HCT116 (cell line): ENCODE measurements around the gene ENTPD8. TPM values are rescaled to one million over a fixed set of nuclear protein-coding genes. Genes with fewer than 3 reads are reported as not detected.

Source experiments
- ATAC-seq: fragments of 200-7000 bp; cut with Tn5 transposase; 2 replicates; pipeline ENCODE4 v1.9.1; 2020; ENCODE audit warnings: mild to moderate bottlenecking, moderate library complexity
- BruUV-seq: library from RNA; stranded (reverse); fragments of 400-500 nt; replicated peaks from 2 replicates; lab custom pipeline; 2021; lab: Mats Ljungman, UMichigan
- CTCF ChIA-PET: fragments of 300-600 bp; sonication (Branson Sonifier 250); formaldehyde crosslinking; loops from one replicate; lab custom pipeline; 2021; ENCODE audit warnings: antibody characterized with exemption; lab: Charles Lee
- POLR2A ChIA-PET: fragments of 300-600, 350-600 bp; sonication (Branson Sonifier 250); formaldehyde crosslinking; loops from one replicate; lab custom pipeline; 2021; ENCODE audit warnings: antibody characterized with exemption; lab: Charles Lee
- RAD21 ChIA-PET, 2 experiments: fragments of 300-600 bp; sonication (Branson Sonifier 250); formaldehyde crosslinking; loops; one replicate each; lab custom pipeline; 2023; ENCODE audit warnings: low total read pairs in 2 of 2; ENCODE audit not compliant: uncharacterized antibody in 2 of 2, unreplicated experiment in 2 of 2, low non-redundant PET in 1 of 2; lab: Charles Lee
- DNase-seq: peaks from one replicate; pipeline ENCODE4 v3.0.0-alpha.2; 2010; ENCODE audit warnings: low read depth, low spot score
- H2AFZ ChIP-seq: fragments of 200-600 bp; shearing (Covaris generic), sonication (generic); 2 replicates; pipeline ENCODE4 v1.6.1; 2017; ENCODE audit warnings: low read depth, mixed run types, mixed read lengths, antibody characterized with exemption, low read length; ENCODE audit not compliant: poor library complexity, severe bottlenecking
- H3K27ac ChIP-seq: 2 replicates; pipeline ENCODE4 v1.5.1; 2012; ENCODE audit warnings: low read depth, low read length
- H3K27me3 ChIP-seq: fragments of 200-600 bp; sonication (generic); 2 replicates; pipeline ENCODE4 v1.6.1; 2016; ENCODE audit warnings: mixed run types, low read length, mixed read lengths; ENCODE audit not compliant: insufficient read depth
- H3K36me3 ChIP-seq, 2 experiments: fragments of 200-500 bp in 1 of 2; fragments of 200-600 bp in 1 of 2; sonication (Bioruptor generic) in 1 of 2; sonication (generic) in 1 of 2; 2 replicates each; pipeline versions ENCODE4 v1.5.1 to v1.6.1; 2014 to 2016; ENCODE audit warnings: low read length in 2 of 2, inconsistent platforms in 1 of 2, mixed read lengths in 1 of 2, mixed run types in 1 of 2; ENCODE audit not compliant: insufficient read depth in 2 of 2, control insufficient read depth in 1 of 2
- H3K4me1 ChIP-seq, 2 experiments: fragments of 200-600 bp in 1 of 2; sonication (generic) in 1 of 2; 2 replicates each; pipeline versions ENCODE4 v1.5.1 to v1.6.1; 2012 to 2017; ENCODE audit warnings: low read length in 2 of 2, inconsistent platforms in 1 of 2, mild to moderate bottlenecking in 1 of 2, mixed read lengths in 1 of 2, mixed run types in 1 of 2, moderate library complexity in 1 of 2; ENCODE audit not compliant: insufficient read depth in 2 of 2, control insufficient read depth in 1 of 2
- H3K4me2 ChIP-seq: fragments of 200-600 bp; sonication (generic); 2 replicates; pipeline ENCODE4 v1.6.1; 2017; ENCODE audit warnings: mixed run types, low read length, mixed read lengths
- H3K4me3 ChIP-seq, 2 experiments: fragments of 200-600 bp in 1 of 2; sonication (generic) in 1 of 2; replicated peaks in 1 of 2; 2 replicates each; pipeline ENCODE4 v1.5.1; 2011 to 2016; ENCODE audit warnings: low read length in 2 of 2, control low read depth in 1 of 2, low read depth in 1 of 2, mild to moderate bottlenecking in 1 of 2, mixed read lengths in 1 of 2, mixed run types in 1 of 2
- H3K79me2 ChIP-seq: fragments of 200-600 bp; sonication (generic); 2 replicates; pipeline ENCODE4 v1.6.1; 2017; ENCODE audit warnings: mild to moderate bottlenecking, mixed run types, low read length, moderate library complexity, mixed read lengths; ENCODE audit not compliant: insufficient read depth
- H3K9ac ChIP-seq: fragments of 200-600 bp; sonication (generic); 2 replicates; pipeline ENCODE4 v1.6.1; 2016; ENCODE audit warnings: low read length, mixed read lengths
- H3K9me2 ChIP-seq: fragments of 200-600 bp; sonication (generic), shearing (Covaris generic); 2 replicates; pipeline ENCODE4 v1.6.1; 2017; ENCODE audit warnings: mixed run types, mild to moderate bottlenecking, moderate library complexity; ENCODE audit not compliant: insufficient read depth
- H3K9me3 ChIP-seq, 2 experiments: fragments of 200-500 bp in 1 of 2; fragments of 200-600 bp in 1 of 2; sonication (Bioruptor generic) in 1 of 2; sonication (generic) in 1 of 2; 2 replicates each; pipeline ENCODE4 v1.6.1; 2014 to 2017; ENCODE audit warnings: low read length in 2 of 2, mixed read lengths in 2 of 2, inconsistent platforms in 1 of 2, low read depth in 1 of 2, mild to moderate bottlenecking in 1 of 2, mixed run types in 1 of 2, moderate library complexity in 1 of 2; ENCODE audit not compliant: control insufficient read depth in 1 of 2, insufficient read depth in 1 of 2
- H4K20me1 ChIP-seq: fragments of 200-600 bp; sonication (generic), shearing (Covaris generic); 2 replicates; pipeline ENCODE4 v1.6.1; 2017; ENCODE audit warnings: mixed run types, mild to moderate bottlenecking, moderate library complexity; ENCODE audit not compliant: insufficient read depth
- CBX3 ChIP-seq: IDR thresholded peaks from 2 replicates; pipeline ENCODE4 v1.6.1; 2012; ENCODE audit warnings: low read depth
- ZFX ChIP-seq: fragments of 450-650 bp; IDR thresholded peaks from 2 replicates; pipeline ENCODE4 v1.6.1; 2017
- ZNF274 ChIP-seq: fragments of 200-500 bp; sonication (Bioruptor generic); IDR thresholded peaks from 2 replicates; pipeline ENCODE4 v1.6.1; 2014; ENCODE audit warnings: mild to moderate bottlenecking, low read depth, low read length, inconsistent platforms
- intact Hi-C: fragments of 100-400 bp; cut with micrococcal nuclease; formaldehyde crosslinking; loops from 2 replicates; pipeline ENCODE4 v1.10.0; 2022
- total RNA-seq: library from RNA; stranded (reverse); gene quantifications from one replicate; pipeline ENCODE4 v1.2.1, GENCODE V29; 2021; ENCODE audit not compliant: unreplicated experiment
- TF ChIP-seq, protein P1 (sequence below): IDR thresholded peaks from 2 replicates; pipeline ENCODE4 v1.6.1; 2012
- TF ChIP-seq, protein P2 (sequence below): IDR thresholded peaks from 2 replicates; pipeline ENCODE4 v1.6.1; 2012; ENCODE audit warnings: low read depth

Gene ENTPD8
- total RNA-seq, 1 experiment from 2014 or later = 1.7 TPM

DNA sequence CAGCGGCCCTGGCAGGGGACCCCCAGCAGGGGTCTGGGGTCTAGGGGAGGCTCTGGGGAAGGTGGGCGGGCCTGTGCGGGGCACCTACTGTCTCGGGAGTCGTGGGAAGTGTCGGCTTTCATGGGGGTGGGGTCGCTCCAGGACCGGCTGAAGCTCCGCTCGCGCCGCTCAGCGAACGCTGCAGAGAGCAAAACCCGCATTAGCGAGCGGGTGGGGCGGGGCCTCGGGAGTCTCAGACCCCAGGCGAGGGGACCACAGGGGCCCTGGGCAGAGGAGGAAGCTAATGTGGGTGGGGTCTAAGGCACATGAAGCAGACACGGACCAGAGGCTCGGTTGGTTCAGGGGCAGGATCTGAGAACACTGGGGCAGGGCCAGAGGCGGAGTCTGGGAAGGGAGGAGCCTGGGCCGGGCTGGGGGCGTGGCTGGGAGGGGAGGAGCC is 12.5 kb upstream of the ENTPD8 start:
- H3K4me2 ChIP-seq = peak overlapping the region; percentile 45; the same call in 1 of the 2 replicates
- H3K9me3 ChIP-seq = no peaks in the 10 kb centered on the region
- RAD21 ChIA-PET = no interaction called here
- 0 out of 2 replicates have a peak overlapping the region, but pooled peaks have one; percentile 13 for H3K9ac ChIP-seq
- H3K9me2 ChIP-seq = no peaks in the 10 kb centered on the region
- H4K20me1 ChIP-seq = peaks cover 4% of the 10 kb centered on the region; the same call in 1 of the 2 replicates
- no peak overlapping the region for H2AFZ ChIP-seq
- H3K27ac ChIP-seq = peak overlapping the region; percentile 11; the same call in 1 of the 2 replicates
- ATAC-seq = peak; percentile 73
- H3K36me3 ChIP-seq = peaks cover 17 to 52% of the 10 kb centered on the region in 2 experiments; a peak in 3 of 4 replicates
- POLR2A ChIA-PET = no interaction called here
- TF ChIP-seq, protein P1, sequence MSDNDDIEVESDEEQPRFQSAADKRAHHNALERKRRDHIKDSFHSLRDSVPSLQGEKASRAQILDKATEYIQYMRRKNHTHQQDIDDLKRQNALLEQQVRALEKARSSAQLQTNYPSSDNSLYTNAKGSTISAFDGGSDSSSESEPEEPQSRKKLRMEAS = no peak
- TF ChIP-seq ZFX = no peak
- TF ChIP-seq CBX3 = no peak
- TF ChIP-seq, protein P2, sequence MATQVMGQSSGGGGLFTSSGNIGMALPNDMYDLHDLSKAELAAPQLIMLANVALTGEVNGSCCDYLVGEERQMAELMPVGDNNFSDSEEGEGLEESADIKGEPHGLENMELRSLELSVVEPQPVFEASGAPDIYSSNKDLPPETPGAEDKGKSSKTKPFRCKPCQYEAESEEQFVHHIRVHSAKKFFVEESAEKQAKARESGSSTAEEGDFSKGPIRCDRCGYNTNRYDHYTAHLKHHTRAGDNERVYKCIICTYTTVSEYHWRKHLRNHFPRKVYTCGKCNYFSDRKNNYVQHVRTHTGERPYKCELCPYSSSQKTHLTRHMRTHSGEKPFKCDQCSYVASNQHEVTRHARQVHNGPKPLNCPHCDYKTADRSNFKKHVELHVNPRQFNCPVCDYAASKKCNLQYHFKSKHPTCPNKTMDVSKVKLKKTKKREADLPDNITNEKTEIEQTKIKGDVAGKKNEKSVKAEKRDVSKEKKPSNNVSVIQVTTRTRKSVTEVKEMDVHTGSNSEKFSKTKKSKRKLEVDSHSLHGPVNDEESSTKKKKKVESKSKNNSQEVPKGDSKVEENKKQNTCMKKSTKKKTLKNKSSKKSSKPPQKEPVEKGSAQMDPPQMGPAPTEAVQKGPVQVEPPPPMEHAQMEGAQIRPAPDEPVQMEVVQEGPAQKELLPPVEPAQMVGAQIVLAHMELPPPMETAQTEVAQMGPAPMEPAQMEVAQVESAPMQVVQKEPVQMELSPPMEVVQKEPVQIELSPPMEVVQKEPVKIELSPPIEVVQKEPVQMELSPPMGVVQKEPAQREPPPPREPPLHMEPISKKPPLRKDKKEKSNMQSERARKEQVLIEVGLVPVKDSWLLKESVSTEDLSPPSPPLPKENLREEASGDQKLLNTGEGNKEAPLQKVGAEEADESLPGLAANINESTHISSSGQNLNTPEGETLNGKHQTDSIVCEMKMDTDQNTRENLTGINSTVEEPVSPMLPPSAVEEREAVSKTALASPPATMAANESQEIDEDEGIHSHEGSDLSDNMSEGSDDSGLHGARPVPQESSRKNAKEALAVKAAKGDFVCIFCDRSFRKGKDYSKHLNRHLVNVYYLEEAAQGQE = no peak
- TF ChIP-seq ZNF274 = no peak
- H3K4me1 ChIP-seq = peaks cover 16 to 46% of the 10 kb centered on the region in 2 experiments
- H3K79me2 ChIP-seq = peaks cover 45% of the 10 kb centered on the region
- no TSS peak for BruUV-seq
- no peaks in the 10 kb centered on the region for H3K27me3 ChIP-seq
- DNase-seq = no peak
- CTCF ChIA-PET = no interaction called here
- intact Hi-C loops = no loop called here
- no peak overlapping the region for H3K4me3 ChIP-seq
